Osteocyte (in vitro differentiated cells): ENCODE measurements around the gene NTPCR. TPM values are rescaled to one million over a fixed set of nuclear protein-coding genes. Genes with fewer than 3 reads are reported as not detected.

Experiments used
- DNase-seq: peaks from one replicate; pipeline ENCODE4 v3.0.0; 2021; ENCODE audit warnings: mixed read lengths; ENCODE audit not compliant: unreplicated experiment; ENCODE audit errors: extremely low spot score
- H3K27ac Mint-ChIP-seq: one replicate; pipeline ENCODE4 v1.8.0; 2021; ENCODE audit warnings: mild to moderate bottlenecking, mixed read lengths; ENCODE audit not compliant: unreplicated experiment
- H3K27me3 Mint-ChIP-seq: one replicate; pipeline ENCODE4 v1.8.0; 2021; ENCODE audit warnings: mixed read lengths; ENCODE audit not compliant: unreplicated experiment
- H3K36me3 Mint-ChIP-seq: one replicate; pipeline ENCODE4 v1.8.0; 2021; ENCODE audit warnings: mixed read lengths; ENCODE audit not compliant: unreplicated experiment
- H3K4me1 Mint-ChIP-seq: one replicate; pipeline ENCODE4 v1.8.0; 2021; ENCODE audit warnings: mixed read lengths; ENCODE audit not compliant: unreplicated experiment
- H3K4me3 Mint-ChIP-seq: one replicate; pipeline ENCODE4 v1.8.0; 2021; ENCODE audit warnings: mild to moderate bottlenecking, moderate library complexity, mixed read lengths; ENCODE audit not compliant: unreplicated experiment
- H3K9me3 Mint-ChIP-seq: one replicate; pipeline ENCODE4 v1.8.0; 2021; ENCODE audit warnings: mixed read lengths; ENCODE audit not compliant: unreplicated experiment
- total RNA-seq: library from RNA; stranded (reverse); gene quantifications from 2 replicates; pipeline ENCODE4 v1.2.1, GENCODE V29; 2021
- TF ChIP-seq, protein P1 (sequence below): fragments of 200-600 bp; sonication (generic); IDR thresholded peaks from 2 replicates; pipeline ENCODE4 v1.5.0; 2021; ENCODE audit warnings: antibody characterized with exemption, mild to moderate bottlenecking, moderate library complexity

Gene NTPCR
- total RNA-seq, 1 donor from 2014 or later, result 29.6 TPM

DNA sequence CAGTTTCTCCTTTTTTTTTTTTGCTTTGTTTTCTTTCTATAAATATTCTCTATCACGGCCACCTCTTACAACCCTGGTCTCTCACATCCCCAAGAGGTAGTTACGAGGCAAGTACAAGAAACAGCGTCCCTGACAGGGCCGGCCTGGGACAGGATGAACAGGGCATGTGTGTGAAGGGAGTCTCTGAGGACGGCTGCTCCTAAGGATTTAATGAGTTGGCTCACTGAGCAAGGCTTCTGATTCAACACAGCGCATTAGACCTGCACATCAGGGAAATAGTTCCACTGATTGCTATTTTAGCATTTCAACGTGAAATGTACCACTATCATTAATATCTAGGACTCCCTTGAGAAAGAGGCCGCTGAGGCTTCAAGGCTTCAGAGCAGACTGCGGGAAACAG lies 54.0 kb downstream of the NTPCR start:
- H3K4me1 Mint-ChIP-seq, result peaks cover 9% of the 10 kb centered on the region
- no peaks in the 10 kb centered on the region for H3K27me3 Mint-ChIP-seq
- H3K36me3 Mint-ChIP-seq, result peaks cover 19% of the 10 kb centered on the region
- no peak overlapping the region for H3K4me3 Mint-ChIP-seq
- TF ChIP-seq, protein P1, sequence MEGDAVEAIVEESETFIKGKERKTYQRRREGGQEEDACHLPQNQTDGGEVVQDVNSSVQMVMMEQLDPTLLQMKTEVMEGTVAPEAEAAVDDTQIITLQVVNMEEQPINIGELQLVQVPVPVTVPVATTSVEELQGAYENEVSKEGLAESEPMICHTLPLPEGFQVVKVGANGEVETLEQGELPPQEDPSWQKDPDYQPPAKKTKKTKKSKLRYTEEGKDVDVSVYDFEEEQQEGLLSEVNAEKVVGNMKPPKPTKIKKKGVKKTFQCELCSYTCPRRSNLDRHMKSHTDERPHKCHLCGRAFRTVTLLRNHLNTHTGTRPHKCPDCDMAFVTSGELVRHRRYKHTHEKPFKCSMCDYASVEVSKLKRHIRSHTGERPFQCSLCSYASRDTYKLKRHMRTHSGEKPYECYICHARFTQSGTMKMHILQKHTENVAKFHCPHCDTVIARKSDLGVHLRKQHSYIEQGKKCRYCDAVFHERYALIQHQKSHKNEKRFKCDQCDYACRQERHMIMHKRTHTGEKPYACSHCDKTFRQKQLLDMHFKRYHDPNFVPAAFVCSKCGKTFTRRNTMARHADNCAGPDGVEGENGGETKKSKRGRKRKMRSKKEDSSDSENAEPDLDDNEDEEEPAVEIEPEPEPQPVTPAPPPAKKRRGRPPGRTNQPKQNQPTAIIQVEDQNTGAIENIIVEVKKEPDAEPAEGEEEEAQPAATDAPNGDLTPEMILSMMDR, result no peak
- no peak overlapping the region for H3K27ac Mint-ChIP-seq
- H3K9me3 Mint-ChIP-seq, result peaks cover 6% of the 10 kb centered on the region
- DNase-seq, result no peak

- Mint-ChIP-seq H3K36me3 (peaks cover 12% of the 10 kb centered on the region), H3K27me3 (no peaks in the 10 kb centered on the region), H3K27ac (no peak overlapping the region), H3K9me3 (peaks cover 6% of the 10 kb centered on the region), H3K4me1 (peaks cover 9% of the 10 kb centered on the region), H3K4me3 (no peak overlapping the region)
- TF ChIP-seq, protein P1, result no peak
- no peak for DNase-seq
Measured at GRCh38 chr1:233005156-233005555, 54.7 kb downstream of the NTPCR start.

- H3K4me3 Mint-ChIP-seq, result no peak overlapping the region
- DNase-seq, result no peak
- TF ChIP-seq, protein P1, result no peak
- peaks cover 6% of the 10 kb centered on the region for H3K9me3 Mint-ChIP-seq
- H3K4me1 Mint-ChIP-seq, result peaks cover 11% of the 10 kb centered on the region
- H3K27me3 Mint-ChIP-seq, result no peaks in the 10 kb centered on the region
- no peak overlapping the region for H3K27ac Mint-ChIP-seq
- H3K36me3 Mint-ChIP-seq, result peaks cover 7% of the 10 kb centered on the region
Measured at GRCh38 chr1:233005703-233006102, 55.3 kb downstream of the NTPCR start.

- no peak for DNase-seq
- Mint-ChIP-seq H3K9me3 (peaks cover 6% of the 10 kb centered on the region), H3K4me1 (peaks cover 11% of the 10 kb centered on the region), H3K27me3 (no peaks in the 10 kb centered on the region), H3K36me3 (peaks cover 7% of the 10 kb centered on the region), H3K27ac (no peak overlapping the region), H3K4me3 (no peak overlapping the region)
- TF ChIP-seq, protein P1, result no peak
Measured at GRCh38 chr1:233006108-233006507, 55.7 kb downstream of the NTPCR start.

DNA sequence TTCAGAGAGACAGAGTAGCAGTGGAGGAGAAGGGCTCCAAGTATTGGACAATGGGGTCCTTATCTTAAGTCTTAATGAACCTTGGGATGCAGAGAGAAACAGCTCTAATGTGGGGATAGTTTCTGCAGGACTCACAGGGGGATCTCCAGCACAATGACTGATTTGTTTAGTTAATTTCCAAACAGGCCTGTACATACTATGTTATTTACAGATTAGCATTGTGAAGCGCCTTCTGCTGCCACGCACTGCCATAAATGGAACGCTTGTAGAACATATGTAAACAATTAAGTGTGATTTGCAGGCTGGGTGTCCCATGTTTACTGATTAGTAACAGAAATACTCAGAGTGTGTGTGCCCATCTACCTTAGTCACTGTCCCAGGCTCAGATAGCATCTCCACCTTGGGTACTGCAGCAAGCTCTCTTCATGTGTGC lies 56.1 kb downstream of the NTPCR start:
- H3K4me1 Mint-ChIP-seq, result peaks cover 11% of the 10 kb centered on the region
- peaks cover 6% of the 10 kb centered on the region for H3K9me3 Mint-ChIP-seq
- no peak overlapping the region for H3K27ac Mint-ChIP-seq
- H3K27me3 Mint-ChIP-seq, result no peaks in the 10 kb centered on the region
- DNase-seq, result no peak
- TF ChIP-seq, protein P1, result no peak
- no peak overlapping the region for H3K4me3 Mint-ChIP-seq
- peaks cover 7% of the 10 kb centered on the region for H3K36me3 Mint-ChIP-seq
